Kidney glomerular epithelial cell (primary cell): ENCODE measurements around the gene C14orf132.
"Not testable (repeated sequence)": the region's sequence is repeated elsewhere in the genome, so short reads cannot be mapped to it uniquely, and the experiment has no call there.

Experiments used
- DNase-seq: peaks from one replicate; lab custom pipeline; 2025; lab: John Stamatoyannopoulos, UW

The C14orf132 gene

GRCh38 chr14:96059519-96060135 is 20.5 kb downstream of the C14orf132 start:
- no peak for DNase-seq

- no peak for DNase-seq
Measured at GRCh38 chr14:96060186-96060933, 21.2 kb downstream of the C14orf132 start.

GRCh38 chr14:96062010-96062409 is 22.8 kb downstream of the C14orf132 start:
- DNase-seq, result no peak

- DNase-seq, result no peak
Measured at GRCh38 chr14:96062506-96062905, 23.3 kb downstream of the C14orf132 start.

GRCh38 chr14:96064866-96065265 is 25.7 kb downstream of the C14orf132 start:
- DNase-seq, result no peak

GRCh38 chr14:96065661-96066459 is 26.7 kb downstream of the C14orf132 start:
- DNase-seq, result no peak

- DNase-seq, result no peak
Measured at GRCh38 chr14:96066976-96067375, 27.8 kb downstream of the C14orf132 start.

GRCh38 chr14:96067985-96068930 is 29.1 kb downstream of the C14orf132 start:
- no peak for DNase-seq

GRCh38 chr14:96069421-96069820 is 30.3 kb downstream of the C14orf132 start:
- DNase-seq, result no peak

GRCh38 chr14:96071561-96071960 is 32.4 kb downstream of the C14orf132 start:
- DNase-seq, result no peak

GRCh38 chr14:96072076-96072475 is 32.9 kb downstream of the C14orf132 start:
- DNase-seq, result no peak

GRCh38 chr14:96072746-96073145 is 33.6 kb downstream of the C14orf132 start:
- DNase-seq, result no peak

GRCh38 chr14:96073260-96074039 is 34.3 kb downstream of the C14orf132 start:
- not testable (repeated sequence) for DNase-seq

GRCh38 chr14:96077983-96078624 is 38.9 kb downstream of the C14orf132 start:
- no peak for DNase-seq

GRCh38 chr14:96078625-96079016 is 39.5 kb downstream of the C14orf132 start:
- DNase-seq, result no peak

- no peak for DNase-seq
Measured at GRCh38 chr14:96079066-96079465, 39.9 kb downstream of the C14orf132 start.

GRCh38 chr14:96080571-96080970 is 41.4 kb downstream of the C14orf132 start:
- DNase-seq, result no peak

- DNase-seq, result no peak
Measured at GRCh38 chr14:96081224-96081623, 42.1 kb downstream of the C14orf132 start.

GRCh38 chr14:96081767-96082400 is 42.7 kb downstream of the C14orf132 start:
- DNase-seq, result no peak
